CD1c-positive myeloid dendritic cell (primary cell): ENCODE data around the gene SDK1.
"Not testable (repeated sequence)": the region's sequence is repeated elsewhere in the genome, so short reads cannot be mapped to it uniquely, and the experiment has no call there.

Source experiments
- DNase-seq: peaks from one replicate; pipeline ENCODE4 v3.0.0-alpha.2; 2016; ENCODE audit errors: extremely low spot score

The SDK1 gene

DNA sequence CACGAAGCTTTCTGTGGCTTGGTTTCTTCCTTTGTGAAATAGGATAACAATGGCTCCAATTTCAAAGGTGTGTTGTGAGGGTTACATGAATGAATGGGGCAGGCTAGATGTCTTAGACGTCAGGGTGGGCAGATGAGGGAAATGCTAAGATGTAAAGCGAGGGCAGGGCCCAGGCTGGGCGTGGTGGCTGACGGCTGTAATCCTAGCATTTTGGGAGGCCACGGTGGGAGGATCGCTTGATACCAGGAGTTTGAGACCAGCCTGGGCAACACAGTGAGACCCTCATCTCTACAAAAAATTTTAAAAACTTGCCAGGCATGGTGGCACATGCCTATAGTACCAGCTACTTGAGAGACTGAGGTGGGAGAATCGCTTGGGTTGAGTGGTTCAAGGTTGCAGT lies 773.4 kb downstream of the SDK1 start:
- DNase-seq, result no peak

DNA sequence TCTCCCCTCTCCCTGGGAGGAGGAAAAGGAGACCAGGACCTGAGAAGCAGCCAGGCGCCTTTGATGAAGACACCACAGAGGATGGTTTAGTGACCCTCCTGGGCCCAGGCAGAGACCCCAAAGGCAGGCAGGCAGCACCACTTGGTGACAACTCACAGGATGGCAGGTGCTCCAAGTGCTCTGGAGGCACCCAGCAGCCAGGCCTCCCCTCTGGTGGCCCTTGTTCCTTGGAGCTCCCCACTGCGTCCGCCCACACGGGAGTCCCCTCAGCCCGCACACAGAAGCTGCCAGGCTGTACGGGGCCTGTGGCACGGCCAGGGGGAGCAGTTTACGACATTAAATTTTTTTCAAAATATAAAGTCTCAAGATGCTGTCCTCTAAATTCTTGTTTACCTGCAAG lies 773.9 kb downstream of the SDK1 start:
- no peak for DNase-seq

DNA sequence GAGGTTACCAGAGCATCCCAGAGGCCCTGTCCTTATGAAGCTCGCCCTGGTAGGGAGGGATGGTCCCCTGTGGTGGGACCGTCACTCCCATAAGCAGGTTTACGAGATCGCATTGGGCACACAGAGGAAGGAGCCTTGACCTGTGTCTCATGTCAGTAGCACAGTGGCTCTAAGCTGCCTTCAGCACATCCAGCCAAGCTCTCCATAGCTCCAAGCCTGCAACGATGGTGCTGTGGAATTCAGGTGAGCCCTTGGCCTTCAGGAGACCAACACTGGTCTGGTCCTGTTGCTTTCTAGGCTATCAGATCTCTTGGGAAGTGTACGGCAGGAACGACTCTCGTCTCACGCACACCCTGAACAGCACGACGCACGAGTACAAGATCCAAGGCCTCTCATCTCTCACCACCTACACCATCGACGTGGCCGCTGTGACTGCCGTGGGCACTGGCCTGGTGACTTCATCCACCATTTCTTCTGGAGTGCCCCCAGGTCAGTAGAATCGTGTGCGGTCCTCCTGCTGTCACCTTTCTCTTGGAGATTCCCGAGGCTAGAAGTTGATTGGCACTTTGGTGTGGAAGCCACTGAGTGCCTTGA lies 775.7 kb downstream of the SDK1 start:
- no peak for DNase-seq

DNA sequence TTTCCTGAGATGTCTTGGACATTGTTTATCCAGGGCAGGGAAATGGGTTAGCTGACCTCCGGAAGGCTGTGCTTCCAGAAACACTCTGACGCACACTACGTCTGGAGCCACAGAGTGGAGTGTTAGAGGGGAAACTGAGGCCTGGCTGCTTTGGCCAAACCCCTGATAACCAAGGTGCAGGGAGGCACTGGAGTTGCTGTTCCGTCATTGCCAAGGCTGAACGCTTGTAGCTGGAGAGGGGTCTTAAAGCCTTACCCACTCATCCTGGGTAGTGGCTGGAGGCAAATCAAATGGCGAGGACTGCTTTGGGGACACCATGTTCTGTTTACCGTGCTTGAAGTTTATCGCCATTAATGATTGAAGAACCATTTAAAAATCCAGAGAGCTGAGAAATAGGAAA lies 776.9 kb downstream of the SDK1 start:
- no peak for DNase-seq

DNA sequence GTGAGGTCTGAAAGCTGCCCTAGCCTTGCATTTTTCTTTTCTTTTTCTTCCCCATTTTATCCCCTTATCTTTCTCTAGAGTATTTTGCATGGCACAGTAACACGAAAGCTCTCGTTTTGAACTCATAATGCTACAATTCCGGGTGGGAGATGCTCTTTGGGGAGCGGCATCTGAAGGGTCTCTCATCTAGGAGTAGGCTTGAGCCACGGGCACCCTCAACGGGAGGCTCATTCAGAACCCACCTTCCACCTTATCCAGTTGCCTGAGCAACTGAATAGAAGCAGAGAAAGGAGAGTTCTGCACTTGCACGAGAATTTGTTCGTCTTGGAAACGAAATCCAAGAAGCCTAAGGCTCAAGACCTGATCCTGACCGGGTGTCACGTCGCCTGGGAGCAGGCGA lies 777.5 kb downstream of the SDK1 start:
- no peak for DNase-seq

DNA sequence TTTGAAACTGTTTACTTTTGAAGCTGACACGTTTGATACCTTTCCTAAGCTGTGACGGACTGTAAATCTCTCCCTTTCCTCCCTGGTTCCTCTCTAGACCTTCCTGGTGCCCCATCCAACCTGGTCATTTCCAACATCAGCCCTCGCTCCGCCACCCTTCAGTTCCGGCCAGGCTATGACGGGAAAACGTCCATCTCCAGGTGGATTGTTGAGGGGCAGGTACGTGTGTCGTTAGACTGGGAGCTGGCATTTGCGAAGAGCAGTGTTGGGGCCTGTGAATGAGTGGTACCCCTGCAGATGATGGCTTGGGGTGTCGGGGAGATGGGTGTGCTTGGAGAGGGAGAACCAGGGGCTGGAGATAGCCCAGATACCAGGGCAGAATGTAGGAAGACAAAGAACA lies 778.3 kb downstream of the SDK1 start:
- DNase-seq, result no peak

DNA sequence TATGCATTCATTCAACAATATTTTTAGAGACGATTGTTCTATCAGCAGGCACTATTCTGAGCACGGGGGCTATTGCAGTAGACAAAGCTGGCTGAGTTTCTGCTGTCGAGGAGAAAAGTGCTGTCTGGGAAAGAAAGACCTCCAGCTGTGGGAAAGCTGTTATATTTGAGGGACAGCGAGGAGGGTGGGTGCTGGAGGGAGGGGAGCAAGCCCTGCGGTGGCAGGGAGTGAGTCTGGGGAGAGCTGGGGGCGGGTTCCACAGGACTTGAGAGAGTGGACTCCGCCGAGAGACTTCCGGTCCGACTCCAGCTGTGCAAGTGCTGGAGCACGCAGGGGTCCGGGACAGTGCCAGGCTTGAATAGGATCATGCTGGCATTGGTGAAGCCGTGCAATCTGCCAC lies 778.9 kb downstream of the SDK1 start:
- no peak for DNase-seq

DNA sequence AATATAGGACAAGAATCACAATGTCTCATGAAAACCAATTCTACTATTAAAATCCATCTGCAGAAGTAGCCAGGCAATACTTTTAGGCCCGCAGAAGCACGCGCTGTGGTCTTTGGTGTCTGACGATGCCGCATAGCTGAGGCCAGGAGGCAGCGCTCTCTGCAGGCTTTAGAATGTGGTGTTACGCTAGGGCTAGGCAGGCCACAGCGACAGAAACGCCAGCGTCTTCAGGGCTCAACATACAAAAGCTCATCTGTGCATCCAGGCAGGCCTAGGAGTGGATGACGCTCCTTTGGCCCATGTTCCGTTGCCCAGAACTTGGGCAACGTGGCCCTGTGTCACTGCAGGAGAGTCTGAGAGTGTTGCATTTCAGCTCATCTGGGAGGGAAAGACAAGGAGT lies 779.9 kb downstream of the SDK1 start:
- DNase-seq, result no peak

DNA sequence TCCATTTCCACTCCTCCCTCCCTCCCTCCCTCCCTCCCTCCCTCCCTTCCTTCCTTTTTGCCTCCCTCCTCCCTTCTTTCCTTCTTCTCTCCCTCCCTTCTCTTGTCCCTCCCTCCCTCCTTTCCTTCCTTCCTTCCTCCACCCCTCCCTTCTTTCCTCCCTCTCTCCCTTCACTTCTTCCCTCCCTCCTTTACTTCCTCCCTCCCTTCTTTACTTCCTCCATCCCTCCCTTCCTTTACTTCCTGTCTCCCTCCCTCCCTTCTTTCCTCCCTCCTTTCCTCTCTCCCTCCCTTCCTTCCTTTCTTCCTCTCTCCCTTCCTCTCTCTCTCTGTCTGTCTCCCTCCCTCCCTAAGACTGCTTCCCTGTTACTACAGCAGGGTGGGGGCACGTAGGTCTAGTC lies 782.5 kb downstream of the SDK1 start:
- DNase-seq, result no peak

DNA sequence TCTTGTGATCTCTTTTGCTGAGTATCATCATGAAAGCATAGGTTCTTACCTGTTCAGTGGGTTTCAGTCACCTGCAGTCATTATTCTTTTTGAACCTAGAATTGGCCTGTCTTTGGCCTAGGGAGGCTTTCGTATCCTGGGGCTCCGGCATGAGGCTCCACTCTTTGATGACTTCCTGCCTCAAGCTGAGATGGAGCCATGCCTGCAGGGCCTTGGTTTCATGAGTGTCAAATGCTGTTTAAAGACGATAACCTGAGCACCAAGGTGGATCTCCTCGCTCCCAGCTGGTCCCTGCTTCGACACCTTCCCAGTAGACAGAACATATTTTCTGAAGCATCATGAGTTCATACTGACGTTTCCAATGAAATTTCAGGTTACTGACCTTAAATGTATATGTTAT lies 783.2 kb downstream of the SDK1 start:
- no peak for DNase-seq

DNA sequence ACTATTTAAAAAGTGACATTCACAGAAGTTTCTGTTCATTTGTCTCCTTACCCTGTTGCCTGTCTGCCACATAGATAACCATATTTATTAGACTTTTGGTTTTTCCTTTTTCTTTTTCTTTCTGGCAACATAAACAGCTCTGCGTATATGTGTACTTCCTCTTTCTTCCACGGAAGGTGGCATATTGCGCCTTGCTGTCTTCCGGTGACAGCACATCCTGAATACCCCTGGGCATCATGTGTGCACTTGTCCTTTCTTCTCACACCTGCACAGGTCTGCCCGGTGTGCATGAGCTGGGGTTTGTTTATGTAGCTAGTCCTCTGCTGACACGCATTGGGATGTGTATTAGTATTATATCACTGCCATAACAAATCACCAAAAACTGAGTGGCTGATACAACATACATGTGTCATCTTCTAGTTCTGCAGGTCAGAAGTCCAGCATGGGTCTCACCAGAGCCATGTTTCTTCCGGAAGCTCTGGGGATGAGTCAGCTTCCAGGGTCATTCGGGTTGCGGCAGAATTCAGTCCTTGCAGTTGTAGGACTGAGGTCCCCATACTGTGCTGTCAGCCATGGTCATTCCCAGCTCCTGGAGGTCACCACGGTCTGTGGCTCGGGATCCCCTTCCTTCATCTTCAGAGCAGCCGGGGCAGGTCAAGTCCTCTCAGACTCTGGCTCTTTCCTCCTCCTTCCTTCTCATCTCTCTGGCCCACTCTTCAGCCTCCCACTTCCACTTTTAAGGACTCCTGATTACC lies 785.1 kb downstream of the SDK1 start:
- DNase-seq, result no peak

DNA sequence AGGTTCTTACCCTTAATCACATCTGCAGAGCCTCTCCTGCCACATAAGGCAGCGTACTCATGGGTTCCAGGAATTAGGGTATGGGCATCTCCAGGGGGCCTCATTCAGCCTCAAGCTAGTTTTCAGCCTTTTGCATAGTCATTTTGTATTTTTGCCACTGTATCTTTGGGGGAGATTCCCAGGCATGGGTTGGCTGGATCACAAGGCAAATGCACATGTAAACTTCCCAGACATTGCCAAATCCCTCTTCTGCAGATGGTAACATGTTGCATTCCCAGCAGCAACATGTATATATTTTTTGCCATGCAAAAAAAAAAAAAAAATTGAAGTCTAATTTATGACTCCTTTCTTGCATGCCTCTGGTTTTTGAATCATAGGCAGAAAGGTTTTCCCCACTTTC lies 785.7 kb downstream of the SDK1 start:
- DNase-seq, result no peak

DNA sequence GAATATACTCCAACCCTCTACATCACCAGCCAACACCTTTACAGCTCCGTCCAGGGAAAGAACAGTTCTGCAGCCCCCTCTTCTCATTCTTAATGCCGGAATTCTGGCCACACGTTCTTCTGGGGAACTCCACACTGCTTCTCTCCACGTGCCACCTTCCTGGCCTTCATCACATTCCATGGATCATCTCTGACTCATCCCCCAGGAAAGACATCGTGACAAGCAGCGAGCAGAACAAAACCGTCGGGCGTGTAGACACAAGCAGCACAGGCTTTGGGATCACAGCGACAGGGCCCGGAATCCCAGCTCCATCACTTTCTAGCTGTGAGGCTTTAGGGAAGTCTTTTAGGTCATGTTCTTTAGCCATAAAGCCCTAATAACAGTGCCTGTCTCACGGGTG lies 790.7 kb downstream of the SDK1 start:
- DNase-seq, result no peak

DNA sequence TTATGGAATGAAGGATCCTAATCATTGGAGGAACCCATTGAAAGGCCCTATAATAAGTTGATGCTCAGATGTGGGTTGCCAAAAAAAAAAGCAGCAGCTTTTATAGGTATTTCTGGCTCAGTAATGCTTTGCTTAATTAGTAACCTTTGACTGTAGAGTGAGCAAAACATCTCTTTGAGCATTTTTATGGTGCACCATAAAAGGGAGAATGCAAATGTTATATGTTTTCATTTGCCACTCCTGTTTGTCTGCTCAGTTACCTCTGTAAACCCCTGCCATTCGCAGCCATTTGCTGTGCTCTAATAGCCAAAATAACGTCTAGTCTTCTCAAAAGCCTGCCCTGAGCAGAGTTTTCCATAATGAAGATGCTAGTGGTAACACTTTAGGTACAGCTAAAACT lies 792.0 kb downstream of the SDK1 start:
- no peak for DNase-seq

DNA sequence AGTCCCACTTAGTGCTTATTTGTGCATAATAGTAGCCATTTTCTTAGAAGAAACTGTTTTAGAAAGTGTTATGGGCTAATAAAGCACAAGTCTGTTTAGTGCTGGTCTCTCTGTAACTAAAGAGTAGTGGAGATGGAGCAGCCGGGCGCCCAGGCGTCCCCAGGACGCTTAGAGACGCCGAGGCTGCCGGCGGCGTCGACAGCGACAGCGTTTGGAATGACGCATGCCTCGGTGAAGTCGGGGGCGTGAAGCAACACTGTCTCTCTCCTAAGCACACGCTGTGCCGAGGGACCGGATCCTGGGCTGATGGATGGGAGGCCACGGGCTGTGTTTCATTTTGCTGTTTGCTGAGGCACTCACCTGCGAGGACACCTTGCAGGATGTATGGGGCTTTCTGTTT lies 792.4 kb downstream of the SDK1 start:
- DNase-seq, result no peak

DNA sequence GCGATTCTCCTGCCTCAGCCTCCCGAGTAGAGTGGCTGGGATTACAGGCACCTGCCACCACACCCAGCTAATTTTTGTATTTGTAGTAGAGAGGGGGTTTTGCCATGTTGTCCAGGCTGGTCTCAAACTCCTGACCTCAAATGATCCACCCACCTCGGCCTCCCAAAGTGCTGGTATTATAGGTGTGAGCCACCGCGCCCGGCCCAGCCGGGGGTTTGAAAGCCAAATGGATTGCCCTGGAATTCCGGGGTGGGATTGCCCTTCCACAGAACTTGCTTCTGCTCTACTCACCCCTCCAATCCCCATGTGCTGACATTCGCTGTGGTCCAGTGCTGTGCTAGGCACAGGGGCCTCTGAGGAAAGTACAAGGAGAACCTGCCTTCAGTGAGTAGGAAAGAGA lies 793.1 kb downstream of the SDK1 start:
- DNase-seq, result not testable (repeated sequence)

DNA sequence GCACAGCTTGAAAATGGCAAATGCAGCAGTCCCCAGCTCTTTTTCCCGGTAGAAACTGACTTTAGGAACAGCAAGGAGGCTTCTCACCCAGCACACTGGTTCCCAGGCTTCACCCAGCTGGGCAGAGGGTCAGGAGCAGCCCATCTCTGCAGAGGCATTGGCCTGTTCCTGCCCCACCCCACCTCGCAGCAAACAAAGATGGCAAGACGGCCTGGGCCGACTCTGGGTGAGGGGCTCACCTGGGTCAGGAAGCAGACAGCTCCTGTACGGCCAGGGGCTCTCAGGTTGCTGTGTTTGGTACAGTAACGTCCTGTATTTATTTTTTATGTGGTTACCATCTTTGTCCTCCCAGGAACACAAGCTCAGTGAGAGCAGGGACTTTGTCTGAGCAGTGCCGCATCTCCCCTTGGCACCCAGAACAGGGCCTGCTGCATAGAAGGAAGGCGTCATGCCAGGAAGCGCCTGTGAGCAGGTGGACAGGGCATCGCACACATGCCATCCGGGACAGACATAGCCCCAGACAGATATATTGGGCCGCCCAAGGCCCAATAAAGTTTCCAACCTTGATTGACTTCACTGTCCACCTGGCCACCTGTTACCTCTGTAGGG lies 796.1 kb downstream of the SDK1 start:
- DNase-seq, result no peak

DNA sequence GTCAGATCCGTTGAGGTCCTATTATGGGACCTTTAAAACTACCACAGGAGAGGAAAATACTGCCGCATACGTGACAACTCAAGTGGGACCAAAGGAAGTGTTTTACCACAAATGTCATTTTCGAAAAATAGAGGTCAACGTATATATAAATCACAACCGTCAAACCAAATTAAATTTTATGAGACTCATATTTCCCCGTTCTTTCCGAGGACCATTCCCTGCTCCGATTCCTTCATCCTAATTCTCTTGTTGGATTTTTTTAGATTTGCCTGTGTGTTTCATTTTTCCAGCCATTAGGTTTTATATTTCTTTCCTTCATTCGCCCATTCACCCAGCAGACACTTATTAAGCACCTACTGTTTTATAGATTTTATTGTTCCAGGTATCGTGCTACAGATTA lies 797.1 kb downstream of the SDK1 start:
- no peak for DNase-seq

DNA sequence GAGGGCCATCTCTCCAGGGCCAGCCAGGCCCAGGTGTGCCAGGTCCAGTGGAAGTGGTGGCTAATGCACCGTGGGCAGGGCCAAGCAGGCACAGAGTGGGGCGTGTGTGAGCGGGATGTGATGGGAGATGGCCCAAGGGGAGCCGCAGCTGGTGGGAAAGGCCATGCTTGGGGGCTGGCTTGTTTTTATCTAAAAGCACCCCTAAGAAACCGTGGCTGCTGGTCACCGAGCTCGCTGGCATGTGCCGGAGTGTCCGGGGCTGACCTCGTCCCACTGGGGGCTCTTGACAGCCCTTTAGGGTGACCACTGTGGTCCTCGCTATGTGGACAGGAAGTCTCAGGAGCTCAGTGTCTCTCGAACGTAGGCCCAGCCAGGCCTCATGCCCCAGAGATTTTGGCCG lies 798.6 kb downstream of the SDK1 start:
- DNase-seq, result no peak

DNA sequence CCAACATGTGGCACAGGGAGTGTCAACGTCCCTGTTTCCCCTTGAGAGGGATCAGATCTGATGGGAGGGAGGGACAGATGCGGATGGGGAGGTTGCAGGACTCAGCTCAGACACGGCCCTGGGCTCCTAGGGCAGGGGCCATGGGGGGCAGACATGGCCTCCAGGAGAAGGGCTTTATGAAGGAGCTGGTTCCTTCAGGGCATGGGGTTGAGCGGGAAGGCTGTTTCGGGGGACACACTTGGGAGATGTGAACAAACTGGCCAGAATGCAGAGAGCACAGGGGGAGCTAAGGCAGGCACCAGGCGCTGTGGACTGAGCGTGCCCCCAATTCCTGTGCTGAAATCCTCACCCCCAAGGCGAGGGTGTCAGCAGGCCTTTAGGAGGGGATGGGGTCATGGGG lies 799.1 kb downstream of the SDK1 start:
- DNase-seq, result no peak

DNA sequence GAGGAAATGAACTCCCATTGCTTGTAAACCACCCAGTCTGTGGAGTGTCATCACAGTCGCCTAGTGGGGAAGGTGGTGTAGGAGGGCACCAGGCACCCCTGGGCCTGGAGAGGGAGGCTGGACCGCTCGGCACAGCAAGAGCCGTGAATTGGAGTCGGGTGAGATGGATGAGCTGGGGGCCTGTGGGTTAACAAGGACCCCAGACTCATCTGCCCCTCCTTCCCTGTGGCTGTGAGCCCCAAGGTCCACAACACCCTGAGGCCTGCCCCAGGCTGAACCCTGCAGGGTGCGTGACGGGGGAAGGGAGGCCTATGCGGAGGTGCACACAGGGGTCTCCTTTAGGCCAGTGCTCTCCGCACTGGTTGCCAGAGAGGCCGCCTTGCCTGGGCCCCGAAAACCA lies 799.6 kb downstream of the SDK1 start:
- no peak for DNase-seq

DNA sequence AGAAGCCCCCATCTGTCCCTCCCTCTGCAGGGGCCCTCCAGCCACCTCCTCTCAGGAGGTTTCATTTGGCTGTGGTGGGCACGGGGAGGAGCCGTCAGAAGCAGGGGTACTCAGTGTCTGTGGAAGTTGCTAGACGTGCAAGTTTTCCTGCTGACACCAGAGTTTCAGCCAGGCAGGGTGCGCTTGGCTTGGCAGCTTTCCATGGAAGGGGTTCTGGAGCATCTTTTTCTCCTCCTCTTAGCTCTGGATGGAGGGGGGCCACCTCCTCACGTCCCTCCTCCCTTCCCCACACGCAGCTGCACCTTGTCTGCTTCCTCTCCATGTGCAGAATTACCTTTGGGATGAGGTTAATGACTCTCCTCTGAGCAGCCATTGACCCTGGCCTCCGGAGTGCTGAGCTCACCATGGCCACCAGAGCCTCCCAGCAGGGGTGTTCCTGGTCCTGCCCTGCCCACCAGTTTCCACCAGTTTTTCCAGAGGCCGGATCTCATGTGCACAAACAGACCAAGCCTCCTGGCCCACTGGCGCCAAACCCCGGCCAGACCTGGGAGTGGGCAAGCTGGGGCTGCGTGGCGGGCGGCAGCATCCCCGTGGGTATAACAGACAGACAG lies 801.3 kb downstream of the SDK1 start:
- no peak for DNase-seq
